GM08714 (cell line): ENCODE measurements around the gene MEF2C.

ENCODE experiments used
- H3K4me3 ChIP-seq: fragments of 200-500 bp; sonication (Bioruptor generic); 2 replicates; pipeline ENCODE4 v1.5.1; 2014; ENCODE audit warnings: mild to moderate bottlenecking, low read length, inconsistent platforms
- ZNF274 ChIP-seq: IDR thresholded peaks from 2 replicates; pipeline ENCODE4 v1.6.1; 2012; ENCODE audit warnings: mild to moderate bottlenecking, low read depth, low read length

MEF2C gene

DNA sequence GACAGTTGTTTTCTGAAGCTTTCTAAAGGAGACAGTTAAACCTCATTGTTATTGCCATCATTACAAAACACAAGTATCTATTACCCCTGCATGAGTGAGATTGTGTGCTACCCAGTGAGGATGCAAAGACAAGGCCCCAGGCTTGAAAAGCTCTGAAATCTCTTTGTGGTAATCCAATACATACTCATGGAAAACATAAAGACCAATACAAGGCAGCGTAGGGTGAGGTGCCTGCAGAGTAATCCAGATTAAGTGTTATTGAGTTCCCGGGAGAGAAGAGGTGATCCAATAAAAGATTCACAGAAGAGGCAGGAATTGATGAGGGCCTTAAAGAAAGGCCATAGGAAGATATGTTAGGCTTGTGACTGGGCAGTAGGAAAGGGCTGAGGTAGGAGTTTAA lies 150.1 kb downstream of the MEF2C start:
- no peak overlapping the region; the same call in 1 of the 2 replicates for H3K4me3 ChIP-seq
- TF ChIP-seq ZNF274: no peak

DNA sequence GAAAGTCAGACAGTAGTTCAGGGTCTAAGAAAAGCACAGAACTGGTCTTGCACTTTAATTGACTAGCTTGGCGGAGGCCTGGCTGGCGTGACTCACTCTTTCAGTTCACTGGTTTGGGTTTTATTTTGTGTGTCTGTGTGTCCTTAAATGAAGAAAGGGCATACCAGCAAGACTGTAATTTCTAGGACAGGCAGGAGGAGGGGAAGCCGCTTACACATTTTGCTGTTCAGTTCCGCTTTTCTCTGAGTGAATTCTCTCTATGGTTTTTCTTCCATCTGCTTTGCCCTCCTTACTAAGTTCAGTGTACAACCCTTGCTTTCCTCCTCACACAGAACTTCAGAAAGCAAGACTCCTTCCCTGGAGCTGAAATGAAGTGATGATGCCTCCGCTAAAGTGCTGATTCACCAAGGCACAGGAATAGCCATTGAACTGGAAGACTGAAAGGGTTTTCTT lies 150.8 kb downstream of the MEF2C start:
- H3K4me3 ChIP-seq: peak overlapping the region; percentile 42
- no peak for TF ChIP-seq ZNF274

DNA sequence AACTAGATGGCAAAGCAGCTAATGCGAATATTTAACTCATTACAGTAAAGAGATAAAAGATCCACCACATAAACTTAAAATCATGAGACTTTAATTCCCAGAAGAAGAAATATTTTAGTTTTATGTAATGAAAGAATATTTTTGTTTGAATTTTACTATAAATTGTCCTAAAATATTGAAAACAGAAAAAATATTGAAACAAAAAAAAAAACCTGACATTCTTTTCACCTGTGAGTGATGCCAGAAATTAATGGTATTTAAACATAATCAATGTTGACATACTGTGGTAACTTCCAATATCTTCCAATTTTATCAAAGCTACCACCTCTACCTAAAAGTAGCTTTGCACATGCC lies 153.2 kb downstream of the MEF2C start:
- H3K4me3 ChIP-seq: no peak overlapping the region
- TF ChIP-seq ZNF274: no peak

DNA sequence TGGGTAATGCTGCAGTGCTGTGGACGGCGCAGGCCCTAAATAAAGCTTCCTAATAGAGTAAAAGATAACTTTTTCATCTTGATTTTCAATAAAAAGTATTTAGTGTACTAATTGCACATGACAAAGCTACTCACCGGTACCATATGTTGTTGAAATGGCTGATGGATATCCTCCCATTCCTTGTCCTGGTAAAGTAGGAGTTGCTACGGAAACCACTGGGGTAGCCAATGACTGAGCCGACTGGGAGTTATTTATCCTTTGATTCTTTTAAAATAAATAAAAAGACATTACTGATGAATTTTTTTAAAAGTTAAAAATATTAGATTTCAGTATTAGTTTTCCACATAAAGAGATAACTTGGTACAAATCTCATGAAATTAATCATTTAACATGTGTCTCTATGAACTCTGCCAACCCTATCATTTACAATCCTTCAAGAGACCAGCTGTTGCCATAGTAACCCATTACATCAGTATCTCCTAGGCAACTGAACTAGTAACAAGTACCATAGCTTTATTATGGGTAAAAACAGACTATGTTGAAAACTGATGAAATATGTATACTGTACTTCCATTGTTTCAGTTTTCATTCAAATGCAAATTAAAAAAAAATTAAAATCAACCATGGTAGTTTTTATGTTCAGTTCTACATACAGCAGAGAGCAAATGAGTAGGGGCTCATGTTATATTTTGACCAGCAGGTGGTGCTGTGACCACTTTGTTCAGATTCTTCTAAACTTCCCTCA lies 153.7 kb downstream of the MEF2C start:
- no peak overlapping the region for H3K4me3 ChIP-seq
- TF ChIP-seq ZNF274: no peak

DNA sequence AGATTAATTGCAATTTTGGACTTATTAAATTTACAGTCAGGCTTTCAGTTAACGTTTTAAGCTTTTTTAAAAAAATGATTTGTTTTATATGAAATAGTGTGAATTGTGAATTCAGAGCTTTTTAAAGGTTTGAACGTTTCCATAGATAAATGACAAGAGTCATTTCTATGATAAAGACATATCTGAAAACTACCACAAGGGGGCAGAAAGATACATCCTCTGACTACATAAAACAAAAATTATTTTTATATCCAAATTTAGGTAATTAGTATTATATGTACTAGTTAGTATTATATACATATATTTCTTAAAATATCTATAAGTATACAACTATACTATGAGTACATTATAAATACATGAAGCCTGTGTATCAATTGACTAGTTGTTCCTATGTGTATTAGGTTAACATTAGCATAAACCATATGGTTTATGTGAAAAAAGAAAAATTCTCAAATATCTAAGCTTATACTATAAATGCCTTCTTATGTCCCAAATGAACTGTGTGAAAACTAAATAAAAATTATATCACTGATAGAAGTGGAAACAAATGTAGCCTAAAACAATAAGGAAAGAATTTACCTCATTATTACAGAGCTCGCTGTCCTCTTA lies 155.2 kb downstream of the MEF2C start:
- TF ChIP-seq ZNF274: no peak
- H3K4me3 ChIP-seq: no peak overlapping the region

DNA sequence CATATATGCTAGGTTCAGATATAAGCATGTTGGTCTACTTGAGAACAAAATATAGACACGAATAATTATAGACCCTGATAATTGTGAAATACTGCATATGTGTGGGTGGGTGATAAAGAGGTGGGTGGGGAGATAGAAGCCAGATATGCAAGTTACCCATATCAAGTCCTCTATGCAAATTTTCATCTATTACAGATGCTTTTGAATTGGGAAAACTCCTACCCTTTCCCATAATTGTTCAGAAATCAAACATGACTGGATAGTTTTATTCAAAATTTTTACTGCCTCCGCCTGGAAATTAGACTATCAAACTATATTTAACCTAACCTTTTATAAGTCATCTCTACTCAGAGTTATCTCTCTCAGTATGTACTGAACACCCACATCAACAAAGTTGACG lies 157.5 kb downstream of the MEF2C start:
- no peak overlapping the region for H3K4me3 ChIP-seq
- TF ChIP-seq ZNF274: no peak

DNA sequence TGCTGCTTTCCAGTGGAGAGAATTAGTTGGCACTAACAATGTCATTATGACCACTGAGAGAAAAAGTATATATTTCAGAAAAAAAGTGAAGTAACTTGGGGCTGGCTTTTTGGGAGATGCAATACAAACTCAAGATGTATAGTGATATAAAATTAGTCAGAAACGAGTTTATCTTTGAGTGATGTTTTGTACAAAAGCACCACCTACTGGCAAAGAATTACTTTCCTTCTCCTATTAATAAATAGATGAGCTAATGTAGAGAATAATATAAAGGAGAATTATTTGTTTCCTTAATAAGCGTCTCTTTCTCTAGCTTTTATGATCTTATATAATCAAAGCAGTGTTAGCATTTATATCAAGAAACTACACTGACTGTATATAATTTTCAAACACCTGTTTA lies 158.8 kb downstream of the MEF2C start:
- no peak for TF ChIP-seq ZNF274
- no peak overlapping the region for H3K4me3 ChIP-seq

DNA sequence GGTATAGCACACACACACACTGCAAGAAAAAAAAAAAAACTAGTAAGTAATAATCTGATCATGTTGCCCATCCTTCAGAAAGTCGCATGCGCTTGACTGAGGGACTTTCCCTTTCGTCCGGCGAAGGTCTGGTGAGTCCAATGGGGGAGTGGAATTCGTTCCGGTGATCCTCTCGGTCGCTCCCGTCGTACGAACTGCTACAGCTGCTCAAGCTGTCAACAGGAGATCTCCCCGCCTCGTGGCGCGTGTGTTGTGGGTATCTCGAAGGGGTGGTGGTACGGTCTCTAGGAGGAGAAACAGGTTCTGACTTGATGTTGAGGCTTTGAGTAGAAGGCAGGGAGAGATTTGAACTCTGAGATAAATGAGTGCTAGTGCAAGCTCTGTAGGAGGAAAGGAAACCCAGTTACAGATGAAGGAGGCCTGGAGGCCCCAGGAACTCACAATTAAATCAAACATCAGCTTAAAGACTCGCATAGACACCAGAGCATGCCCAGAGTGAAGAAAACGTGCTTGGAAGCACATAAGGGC lies 160.4 kb downstream of the MEF2C start:
- H3K4me3 ChIP-seq: no peak overlapping the region
- no peak for TF ChIP-seq ZNF274

DNA sequence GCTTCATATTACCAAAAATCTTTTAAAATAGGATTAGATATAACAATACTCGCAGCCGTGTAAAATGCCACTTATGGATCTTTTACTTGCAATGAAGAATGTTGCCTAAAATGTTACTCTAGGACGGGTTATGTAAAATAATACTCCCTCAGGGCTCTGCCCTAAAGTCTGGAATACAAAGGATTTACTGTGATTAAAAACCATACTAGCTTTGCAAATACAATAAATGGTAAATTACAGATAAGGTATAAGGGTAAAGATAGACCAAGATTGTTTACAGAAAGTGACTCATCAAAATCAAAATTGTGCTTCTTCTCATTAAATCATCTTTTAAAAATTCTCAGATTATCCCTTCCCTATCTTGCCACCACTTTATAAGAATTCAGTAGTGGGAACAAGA lies 163.6 kb downstream of the MEF2C start:
- H3K4me3 ChIP-seq: no peak overlapping the region
- TF ChIP-seq ZNF274: no peak

DNA sequence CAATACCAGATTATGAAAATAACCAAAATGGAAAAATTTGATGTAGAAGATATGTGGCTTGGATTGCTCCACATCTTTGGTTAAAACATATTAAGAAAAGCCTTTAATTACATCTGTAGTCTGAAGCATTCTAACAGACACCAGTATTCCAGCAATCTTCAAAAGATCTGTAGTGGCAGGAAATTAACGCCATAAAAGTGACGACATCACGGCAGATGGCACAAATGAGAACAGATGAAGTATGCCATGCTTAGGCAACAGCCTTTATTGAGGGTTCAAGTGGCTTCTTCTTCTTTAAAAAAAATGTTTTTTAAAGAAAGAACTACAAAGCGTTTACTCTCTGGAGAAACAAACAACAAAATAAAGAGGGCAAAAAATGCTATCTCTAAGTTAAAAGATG lies 164.2 kb downstream of the MEF2C start:
- TF ChIP-seq ZNF274: no peak
- H3K4me3 ChIP-seq: no peak overlapping the region

DNA sequence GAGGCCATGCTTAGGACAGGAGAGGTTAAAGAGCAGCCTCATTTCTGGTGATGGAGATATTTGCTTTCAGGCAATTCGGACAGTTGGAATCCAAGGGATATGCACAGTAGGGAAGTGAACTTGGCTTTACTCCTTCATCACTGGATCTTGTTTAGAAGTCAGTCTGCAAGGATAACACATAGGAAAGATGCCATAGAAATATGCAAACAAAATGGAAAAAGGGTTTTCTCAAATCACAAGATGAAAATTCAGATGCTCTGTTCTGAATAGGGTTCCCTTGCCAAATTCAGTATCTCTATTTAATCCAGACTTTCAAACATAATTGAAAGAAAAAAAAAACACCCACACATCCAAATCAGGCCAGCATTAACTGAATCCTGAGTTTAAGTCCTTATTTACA lies 166.9 kb downstream of the MEF2C start:
- no peak for TF ChIP-seq ZNF274
- no peak overlapping the region for H3K4me3 ChIP-seq

DNA sequence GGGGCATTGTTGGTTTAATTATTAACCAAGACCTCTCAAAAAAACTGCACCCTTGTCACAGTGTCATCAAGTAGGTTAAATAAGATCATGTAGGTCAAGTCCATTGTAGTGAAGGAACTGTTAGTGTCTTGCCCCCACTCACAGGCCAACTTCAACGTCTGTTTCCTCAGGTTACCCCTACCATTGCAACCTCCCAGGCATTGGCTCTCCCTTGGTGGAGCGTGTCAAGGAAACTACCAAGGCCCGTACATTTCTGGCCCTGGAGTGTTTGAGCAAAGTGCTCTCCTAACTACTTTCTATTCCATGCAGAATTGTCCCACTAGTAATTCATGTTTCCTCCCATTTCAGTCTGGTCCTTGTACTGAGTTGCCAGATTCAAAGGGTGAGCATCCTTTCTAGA lies 167.5 kb downstream of the MEF2C start:
- no peak for TF ChIP-seq ZNF274
- H3K4me3 ChIP-seq: no peak overlapping the region

DNA sequence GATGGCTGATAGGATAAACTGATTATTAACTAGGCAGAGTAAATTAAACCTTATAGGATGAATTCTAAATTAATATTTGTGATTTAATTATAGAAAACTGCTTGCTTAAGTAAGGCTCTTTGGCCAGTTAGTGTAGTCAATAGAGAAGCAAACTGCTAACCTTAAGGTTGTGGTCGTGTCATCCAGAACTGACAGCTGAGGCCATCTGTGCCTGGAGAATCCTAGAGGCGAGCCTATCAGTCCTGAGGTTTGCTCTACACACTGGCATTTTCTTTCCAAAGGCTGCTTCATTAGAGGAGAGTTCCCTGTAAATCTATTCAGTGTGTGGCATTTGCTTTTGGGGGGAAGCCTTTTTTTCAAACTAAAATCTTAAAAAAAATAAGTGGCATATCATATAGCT lies 169.2 kb downstream of the MEF2C start:
- TF ChIP-seq ZNF274: no peak
- H3K4me3 ChIP-seq: no peak overlapping the region

DNA sequence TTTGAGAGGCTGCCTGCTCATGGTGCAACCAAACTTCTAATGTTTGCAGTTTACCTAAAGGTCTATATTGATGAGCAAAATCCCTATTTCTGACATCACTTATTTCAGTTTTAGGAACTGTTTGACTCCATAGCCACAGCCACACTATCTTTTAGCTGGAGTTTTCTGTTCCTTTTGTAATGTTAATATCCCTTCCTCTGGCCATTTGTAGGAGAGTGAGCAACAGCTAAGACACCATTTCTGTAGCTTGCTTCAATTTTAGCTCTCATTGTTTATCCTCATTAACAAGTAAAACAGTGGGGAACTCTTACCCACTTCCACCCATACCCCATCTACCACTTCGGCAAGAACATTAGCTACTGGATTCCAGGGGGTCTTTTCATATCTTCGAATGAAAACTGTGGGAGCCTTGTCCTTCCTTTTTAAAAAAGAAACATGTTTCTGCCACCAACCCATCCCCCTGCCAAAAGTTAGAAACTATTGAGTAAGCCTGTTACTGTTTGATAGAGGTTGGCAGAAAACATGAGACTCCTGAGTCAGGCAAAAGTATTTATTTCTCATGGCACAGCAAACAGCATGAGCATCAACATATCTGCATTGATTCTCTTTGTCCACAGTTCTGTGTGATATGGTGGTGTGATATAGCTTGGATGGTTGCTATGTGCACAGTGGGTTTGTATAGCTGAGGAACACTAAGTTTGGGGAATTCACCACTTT lies 174.1 kb downstream of the MEF2C start:
- H3K4me3 ChIP-seq: no peak overlapping the region
- no peak for TF ChIP-seq ZNF274

DNA sequence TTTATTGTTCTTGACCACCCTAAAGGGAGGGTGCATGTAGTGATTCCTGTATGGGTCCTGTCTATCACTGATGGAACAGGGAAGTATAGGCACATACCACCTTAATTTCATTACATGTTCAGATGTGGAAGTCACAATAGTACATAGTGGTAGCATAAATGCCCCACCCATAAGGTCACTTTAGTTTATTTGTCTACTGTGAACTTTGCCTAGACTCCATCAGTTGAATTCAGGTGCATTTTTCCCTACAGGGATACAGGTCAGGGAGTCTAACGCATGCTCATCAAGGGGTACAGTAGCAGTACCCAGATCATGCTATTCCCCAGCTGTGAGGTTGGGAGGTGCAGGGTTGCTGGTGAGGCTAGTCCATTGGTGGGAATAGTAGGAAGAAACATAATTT lies 175.0 kb downstream of the MEF2C start:
- no peak for TF ChIP-seq ZNF274
- H3K4me3 ChIP-seq: no peak overlapping the region
